GM18499 (cell line): ENCODE results near the gene ITPK1.
A peak's percentile ranks its signal among the peaks of the same experiment; 100 is the strongest.
"Not testable (repeated sequence)": the region's sequence is repeated elsewhere in the genome, so short reads cannot be mapped to it uniquely, and the experiment has no call there.

Experiments used
- ATAC-seq: cut with Tn5 transposase; IDR thresholded peaks from one replicate; pipeline ENCODE4 v1.9.1; 2021; ENCODE audit warnings: moderate number of reproducible peaks; ENCODE audit not compliant: insufficient read depth, unreplicated experiment

Gene ITPK1

DNA sequence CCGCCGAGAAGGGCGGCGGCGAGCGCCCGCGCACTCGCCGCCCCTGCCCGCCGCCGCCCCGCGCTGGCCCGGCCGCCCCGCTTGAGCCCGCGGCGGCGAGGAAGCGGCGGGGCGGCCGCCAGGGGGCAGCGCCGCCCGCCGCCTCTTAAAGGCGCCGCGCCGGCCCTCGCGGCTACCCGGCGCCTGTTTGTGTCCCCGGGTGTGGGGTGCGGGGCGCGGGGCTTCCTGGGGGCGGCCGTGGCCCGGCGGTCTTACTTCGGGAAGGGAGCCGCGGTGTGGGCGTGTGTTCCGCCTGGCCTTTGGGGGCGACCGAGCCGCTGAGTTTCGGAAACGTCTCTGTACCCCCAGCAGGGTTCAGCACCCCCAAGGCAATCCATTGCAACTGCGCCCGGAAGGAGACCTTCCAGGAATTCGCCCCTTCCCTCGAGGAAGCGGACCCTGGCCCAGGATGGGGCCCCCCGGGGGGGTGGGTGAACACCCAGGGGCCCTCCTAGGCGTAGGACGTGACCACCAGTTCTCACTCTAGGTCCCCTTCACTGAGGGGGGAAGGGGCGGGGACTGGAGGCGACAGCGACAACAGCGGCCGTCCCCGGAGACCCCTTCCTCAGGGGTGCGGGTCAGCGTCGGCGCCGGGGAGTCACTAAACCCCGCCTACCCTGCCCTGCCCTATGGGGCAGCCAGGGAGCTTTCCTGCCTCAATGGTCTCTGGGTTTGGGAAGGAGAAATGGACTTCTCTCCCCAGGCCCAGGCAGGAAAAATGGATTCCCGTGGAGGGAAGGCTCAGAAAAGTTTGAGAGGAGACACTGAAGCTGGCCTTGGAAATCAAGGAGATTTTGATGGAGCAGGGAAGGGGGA is at the start of gene ITPK1:
Gene ITPK1 (minus strand): TSS at position 105 of the 855 bp plus-strand sequence. CDS start 762 bp downstream, outside the sequence.
- peak; percentile 5 for ATAC-seq

DNA sequence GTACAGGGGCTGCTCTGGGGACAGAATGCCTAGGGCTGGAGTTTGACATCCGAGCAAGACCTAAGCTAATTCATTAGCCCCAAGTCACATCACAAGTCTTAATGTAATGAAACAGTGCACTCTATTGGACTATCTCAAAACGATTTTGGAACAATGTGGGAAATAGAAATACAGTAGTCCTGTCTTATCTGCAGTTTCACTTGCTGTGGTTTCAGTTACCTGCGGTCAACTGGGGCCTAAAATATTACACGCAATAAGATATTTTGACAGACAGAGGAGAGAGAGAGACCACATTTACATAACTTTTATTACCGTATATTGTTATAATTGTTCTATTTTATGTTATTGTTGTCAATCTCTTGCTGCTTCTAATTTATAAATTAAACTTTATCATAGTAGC is 47.8 kb upstream of the ITPK1 start:
- ATAC-seq, result no peak

DNA sequence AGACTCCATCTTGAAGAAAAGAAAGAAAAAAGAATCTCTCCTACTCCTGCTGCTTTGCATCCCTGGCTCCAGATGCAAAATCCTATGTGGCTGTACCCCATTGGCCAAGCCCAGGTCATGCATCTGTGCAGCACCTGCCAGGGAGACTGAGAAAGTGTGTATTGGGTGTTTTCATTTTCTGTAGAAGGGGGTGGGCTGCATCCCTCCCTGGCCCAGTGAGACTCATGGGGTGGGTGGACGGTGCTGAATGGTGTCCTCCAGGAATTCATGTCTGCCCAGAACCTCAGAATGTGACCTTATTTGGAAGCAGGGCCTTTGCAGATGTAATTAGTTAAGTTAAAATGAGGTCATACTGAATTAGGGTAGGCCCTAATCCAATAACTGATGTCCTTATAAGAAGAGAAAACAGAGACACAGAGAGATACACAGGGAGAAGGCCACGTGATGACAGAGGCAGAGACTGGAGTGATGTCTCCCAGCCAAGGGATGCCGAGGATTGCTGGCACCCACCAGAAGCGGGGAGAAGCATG is 45.8 kb upstream of the ITPK1 start:
- ATAC-seq, result no peak

DNA sequence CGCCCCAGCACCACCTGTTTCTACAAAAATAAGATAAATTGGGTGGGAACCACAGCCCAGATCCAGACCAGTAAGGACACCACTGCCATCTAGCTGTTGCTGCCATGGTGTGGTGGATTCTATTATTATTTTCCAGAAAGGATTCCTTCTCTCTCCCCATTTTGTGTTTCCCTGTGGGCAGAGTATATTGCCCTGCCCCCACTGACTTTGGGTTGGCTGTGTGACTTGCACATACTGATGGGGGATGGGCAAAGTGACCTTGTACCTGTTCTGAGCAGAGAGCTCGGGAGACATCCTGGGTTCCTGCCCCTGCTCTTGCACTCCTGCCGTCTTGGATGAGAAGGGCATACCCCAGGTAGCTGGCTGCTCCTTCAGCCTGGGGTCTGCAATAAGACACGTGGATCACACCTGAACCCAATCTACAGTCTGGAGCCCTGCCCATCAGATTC is 44.7 kb upstream of the ITPK1 start:
- no peak for ATAC-seq

DNA sequence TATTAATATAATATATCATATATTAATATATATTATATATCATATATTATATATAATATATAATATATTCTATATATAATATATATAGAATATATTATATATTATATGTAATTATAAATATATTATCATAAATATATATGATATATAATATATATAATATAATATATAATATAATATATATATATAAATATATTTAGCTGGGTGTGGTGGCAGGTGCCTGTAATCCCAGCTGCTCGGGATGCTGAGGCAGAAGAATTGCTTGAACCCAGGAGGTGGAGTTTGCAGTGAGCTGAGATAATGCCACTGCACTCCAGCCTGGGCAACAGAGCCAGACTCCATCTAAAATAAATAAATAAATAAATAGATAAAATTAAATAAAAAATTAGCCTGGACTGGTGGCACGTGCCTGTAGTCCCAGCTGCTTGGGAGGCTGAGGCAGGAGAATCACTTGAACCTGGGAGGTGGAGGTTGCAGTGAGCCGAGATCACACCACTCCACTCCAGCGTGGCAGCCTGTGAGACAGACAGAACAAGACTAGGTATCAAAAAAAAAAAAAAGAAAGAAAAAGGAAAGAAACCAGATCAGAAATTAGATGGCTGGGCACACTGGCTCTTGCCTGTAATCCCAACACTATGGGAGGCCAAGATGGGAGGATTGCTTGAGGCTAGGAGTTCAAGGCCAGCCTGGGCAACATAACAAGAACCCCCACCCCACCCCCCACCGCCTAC is 44.1 kb upstream of the ITPK1 start:
- not testable (repeated sequence) for ATAC-seq

DNA sequence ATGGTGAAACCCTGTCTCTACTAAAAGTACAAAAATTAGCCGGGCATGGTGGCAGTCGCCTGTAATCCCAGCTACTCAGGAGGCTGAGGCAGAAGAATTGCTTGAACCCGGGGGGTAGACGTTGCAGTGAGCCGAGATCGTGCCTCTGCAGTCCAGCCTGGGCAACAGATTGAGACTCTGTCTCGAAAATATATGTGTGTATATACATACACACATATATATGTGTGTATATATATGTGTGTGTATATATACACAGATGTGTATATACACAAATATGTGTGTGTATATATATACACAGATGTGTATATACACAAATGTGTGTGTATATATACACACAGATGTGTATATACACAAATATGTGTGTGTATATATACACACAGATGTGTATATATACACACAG is 42.6 kb upstream of the ITPK1 start:
- not testable (repeated sequence) for ATAC-seq

DNA sequence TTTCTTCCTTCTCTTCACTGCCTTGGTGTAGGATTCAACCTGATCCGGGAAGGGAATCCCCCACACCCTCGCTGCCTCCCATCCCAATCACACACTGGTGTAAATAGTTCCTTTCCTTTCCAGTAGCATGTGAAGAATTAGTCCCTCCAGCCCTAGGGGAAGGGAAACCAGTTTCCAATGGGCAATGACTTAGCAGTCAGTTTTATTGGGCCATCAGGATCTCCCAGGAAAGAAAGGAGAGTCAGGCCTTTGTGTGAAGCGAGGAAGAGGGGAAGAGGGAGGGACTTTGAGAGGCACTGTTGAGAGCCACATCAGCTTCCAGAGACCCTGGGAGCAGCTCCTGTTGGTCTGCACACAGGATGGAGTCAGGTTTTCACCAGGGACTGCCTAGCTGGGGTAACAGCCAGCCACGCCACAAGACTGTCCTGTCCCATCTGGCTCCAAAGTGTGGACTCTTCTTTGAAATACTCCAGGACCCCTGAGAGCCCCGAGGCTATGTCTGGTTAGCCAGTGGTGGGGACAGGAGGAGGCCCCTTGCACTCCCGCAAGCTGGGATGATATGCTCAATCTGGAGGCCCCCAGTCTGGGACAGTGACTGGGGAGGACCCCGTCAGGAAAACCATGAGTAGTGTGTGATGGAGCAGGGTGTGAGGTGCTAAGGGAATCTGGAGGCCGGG is 41.1 kb upstream of the ITPK1 start:
- ATAC-seq, result no peak

DNA sequence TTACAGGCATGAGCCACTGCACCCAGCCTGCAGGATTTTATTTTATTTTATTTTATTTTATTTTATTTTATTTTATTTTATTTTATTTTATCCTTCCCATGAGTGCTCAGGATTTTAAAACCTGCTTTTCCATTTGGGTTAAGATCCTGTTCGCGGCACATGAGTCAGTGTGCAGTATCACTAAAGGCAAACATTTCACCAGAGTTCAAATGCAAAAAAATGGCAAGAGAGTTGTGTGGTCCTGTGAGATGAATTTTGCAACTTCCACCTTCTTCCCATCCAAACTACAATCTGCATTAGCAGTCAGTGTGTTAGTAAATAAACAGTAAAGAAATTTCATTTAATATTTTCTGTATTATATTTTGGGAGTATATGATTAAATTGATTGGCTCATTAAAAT is 39.9 kb upstream of the ITPK1 start:
- ATAC-seq, result no peak

DNA sequence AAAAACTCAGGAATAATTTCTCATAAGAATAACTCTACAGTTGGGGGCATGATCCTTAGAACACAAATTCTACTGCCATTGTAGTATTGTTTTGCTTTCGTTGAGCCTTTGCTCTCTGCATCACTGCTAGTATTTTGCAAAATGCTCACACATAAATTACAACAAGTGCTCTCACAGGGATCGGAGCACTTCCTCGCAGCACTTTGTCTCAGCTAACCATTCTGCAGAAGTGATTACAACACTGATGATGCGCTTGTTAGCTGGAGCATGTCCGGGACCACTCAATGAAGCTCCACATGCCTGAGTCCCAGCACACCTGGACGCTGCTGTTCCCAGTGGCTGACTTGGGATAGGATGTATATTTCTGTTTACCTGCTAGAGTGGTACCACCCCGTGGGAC is 37.4 kb upstream of the ITPK1 start:
- no peak for ATAC-seq

DNA sequence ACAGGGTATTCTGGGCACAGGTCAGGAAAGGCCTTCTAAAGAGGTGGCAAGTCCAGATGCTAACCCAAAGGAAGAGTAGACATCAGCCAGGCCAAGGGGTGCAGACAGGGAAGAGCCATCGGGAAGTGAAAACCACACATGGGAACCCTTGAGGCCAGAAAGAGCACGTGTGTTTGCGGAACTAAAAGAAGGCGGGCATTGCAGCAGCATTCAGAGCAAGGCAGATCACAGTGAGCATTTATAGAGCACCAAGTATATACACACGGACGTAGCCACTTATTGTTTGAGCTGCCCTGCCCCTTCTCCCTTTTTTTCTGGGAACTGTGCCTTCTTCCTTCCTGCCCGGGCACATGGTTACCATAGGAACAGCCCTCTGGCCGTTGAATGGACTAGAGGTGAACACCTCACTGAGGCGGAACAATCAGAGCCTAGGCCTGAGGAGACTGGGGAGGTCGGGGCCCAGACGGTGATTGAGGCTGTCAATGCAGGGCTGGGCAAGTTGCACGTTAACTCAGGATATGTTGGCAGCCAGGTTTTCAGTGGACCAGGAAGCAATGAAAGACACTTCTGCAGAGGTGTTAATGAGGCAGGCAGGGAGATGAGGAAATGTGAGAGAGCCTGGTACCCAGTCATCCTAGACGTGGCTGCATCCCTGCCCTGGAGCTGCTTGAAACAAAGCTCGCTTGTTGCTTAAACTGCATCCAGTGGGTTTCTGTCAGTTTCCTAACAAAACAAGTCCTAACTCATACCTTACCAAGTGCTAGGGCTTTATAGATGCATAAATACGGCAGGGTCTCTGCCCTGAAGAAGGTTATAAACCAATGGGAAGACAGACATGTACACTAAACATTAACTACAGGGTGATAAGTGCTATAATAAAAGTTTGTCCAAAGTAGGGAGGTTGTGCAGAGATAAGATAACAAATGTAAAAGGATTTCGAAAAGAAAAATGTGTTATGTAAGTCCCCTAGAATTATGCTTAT is 34.8 kb upstream of the ITPK1 start:
- no peak for ATAC-seq

DNA sequence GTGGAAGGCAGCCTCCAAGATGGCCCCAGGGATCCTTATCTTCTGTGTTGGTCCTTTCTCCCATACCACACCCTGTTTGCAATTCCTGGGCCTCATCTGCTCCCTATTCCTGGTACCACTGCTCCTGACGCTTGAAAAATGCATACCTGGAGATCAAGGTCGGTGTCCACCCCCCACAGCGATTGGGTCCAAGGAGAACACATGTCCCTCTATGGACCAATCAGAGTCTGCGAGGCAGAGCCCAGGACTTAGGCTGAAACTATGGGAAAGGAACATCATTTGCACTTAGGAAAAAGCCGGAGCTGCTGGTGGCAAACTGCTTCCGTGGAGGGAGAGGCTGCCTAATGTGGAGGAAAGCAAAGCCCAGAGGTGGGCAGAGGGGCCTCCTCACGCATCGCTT is 33.3 kb upstream of the ITPK1 start:
- no peak for ATAC-seq

DNA sequence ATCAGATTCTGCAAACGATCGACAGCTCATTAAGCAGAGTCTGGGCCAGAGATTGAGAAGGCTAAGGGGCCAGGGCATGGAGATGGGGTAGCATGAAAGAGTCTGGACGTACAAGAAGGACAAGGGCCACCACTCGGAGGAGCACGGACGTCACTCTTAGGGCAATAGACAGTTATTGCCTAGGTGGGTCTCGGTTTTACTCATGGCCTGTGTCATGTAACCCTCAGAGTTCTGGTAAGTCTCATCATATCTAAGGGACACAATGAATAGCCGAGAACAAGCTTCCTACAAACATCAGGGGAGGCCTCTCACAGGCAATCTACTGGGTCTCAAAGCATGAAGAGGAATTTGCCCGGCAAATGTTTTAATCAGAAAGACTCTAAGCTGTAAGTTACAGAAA is 30.4 kb upstream of the ITPK1 start:
- ATAC-seq, result no peak

DNA sequence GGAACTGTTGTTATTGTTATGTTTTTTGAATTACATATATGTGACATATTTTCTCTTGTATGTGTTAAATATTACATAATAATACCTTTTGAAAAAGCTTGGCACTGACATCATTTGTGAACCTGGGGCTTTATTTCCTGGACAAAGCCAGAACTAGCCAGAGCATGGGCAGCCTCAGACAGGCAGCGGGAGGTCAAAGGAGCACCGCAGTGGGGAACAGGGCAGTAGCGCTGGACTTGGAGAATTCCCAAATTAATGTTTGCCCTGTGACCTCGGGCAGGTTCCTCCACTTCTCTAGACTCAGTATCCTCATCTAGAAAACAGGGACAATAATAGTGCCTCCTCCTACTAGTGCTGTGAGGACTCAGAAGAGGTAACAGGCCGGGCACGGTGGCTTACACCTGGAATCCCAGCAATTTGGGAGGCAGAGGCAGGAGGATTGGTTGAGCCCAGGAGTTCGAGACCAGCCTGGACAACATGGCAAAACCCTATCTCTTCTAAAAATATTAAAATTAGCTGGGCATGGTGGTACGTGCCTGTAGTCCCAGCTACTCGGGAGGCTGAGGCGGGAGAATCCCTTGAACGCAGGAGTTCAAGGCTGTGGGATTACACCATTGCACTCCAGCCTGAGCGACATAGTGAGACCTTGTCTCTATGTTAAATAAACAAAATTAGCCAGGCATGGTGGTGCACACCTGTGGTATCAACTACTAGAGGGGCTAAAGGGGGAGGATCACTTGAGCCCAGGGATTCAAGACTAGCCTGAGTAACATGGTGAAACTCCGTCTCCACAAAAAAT is 27.3 kb upstream of the ITPK1 start:
- no peak for ATAC-seq

DNA sequence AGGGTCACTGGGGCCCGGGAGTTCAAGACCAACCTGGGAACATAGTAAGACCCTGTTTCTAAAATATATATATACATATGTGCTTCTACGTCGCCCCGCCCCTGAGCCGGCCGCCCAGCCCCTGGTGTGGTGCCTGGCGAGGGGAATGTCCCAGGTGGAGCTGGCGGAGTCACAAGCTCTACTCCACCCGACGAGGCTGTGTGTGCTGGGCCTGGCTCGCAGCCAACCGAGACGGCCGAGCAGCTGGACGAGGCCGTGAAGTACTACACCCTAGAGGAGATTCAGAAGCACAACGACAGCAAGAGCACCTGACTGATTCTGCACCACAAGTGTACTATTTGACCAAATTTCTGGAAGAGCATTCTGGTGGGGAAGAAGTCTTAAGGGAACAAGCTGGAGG is 22.1 kb upstream of the ITPK1 start:
- no peak for ATAC-seq

DNA sequence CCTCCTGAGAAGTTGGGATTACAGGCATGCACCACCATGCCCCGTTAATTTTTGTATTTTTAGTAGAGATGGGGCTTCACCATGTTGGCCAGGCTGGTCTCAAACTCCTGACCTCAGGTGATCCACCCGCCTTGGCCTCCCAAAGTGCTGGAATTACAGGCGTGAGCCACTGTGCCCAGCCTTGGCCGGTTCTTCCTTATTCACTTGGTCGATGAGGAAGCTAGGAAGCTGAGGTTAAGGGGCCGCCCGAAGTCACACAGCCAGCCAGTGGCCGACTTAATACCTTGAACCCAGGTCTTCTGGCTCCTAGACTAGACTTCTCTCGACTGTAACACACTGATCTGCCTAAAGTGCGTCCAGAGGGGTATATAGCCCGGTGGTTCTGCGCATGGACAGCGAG is 20.8 kb upstream of the ITPK1 start:
- ATAC-seq, result not testable (repeated sequence)

DNA sequence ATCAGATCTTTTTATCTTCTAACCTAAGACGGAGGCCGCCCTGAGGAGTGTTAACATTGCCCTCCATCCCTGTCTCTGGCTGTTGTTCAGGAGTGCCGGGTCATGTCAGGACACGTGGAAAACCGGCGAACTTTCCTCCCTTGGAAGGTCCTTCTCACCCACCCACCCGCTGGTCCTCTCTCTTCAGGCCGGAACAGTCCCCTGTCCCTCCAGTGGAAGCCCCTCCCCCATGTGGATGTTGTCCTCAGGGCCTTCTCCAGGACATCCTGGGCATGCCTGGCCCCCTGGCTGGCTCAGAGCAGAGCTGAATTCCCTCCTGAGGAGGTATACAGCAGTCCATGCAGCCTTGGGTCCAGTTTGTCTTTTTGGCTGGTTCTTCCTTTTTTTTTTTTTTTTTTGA is 20.3 kb upstream of the ITPK1 start:
- no peak for ATAC-seq

DNA sequence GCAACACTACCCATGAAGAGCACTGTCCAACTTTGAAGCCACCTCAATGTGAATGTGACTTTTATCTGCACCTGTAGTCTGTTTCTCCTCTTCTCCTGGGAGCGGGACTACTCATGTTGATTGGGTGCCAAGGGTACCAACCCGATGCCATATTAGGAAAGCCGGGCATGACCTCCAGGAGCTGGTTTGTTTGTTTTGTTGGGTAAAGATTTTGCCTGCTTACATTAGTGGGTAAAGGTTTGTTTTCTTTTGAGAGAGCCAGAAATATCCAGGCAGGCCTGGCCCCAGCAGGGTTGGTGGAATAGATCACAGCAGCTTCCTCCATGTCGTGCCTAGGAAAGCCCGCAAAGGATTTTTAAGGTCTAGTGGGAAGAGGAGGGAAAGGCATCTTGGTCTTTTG is 19.7 kb upstream of the ITPK1 start:
- no peak for ATAC-seq

DNA sequence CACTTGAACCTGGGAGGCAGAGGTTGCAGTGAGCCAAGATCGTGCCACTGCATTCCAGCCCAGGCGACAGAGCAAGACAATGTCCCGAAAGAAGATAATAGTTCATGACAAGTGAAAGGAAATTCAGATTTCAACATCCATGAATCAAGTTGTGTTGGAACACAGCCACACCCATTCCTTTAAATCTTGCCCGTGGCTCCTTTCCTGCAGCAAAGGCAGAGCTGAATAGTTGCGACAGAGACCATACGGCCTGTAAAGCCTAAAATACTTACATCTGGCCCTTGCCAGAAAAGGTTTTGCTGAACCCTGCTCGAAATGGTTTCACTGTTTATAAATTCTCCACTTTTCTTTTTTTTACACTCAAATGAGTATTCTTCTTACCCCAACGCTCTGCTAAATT is 17.7 kb upstream of the ITPK1 start:
- no peak for ATAC-seq
